Stimulated activated CD4-positive, alpha-beta T cell treated with anti-CD3 and anti-CD28 coated beads, Interleukin-1b, Interleukin-23, amount 100 ng/mL, for 48 hours (primary cell): ENCODE results near the gene KCNIP2.

ENCODE experiments used
- DNase-seq: peaks from one replicate; pipeline ENCODE4 v3.0.0-alpha.2; 2020

KCNIP2 gene

GRCh38 chr10:101851411-101852116, 8.0 kb upstream of the KCNIP2 start:
- DNase-seq, result no peak

- DNase-seq, result no peak
Observed at GRCh38 chr10:101850749-101851148, 7.1 kb upstream of the KCNIP2 start.

- no peak for DNase-seq
Observed at GRCh38 chr10:101848894-101849351, 5.3 kb upstream of the KCNIP2 start.

- no peak for DNase-seq
Observed at GRCh38 chr10:101848408-101848807, 4.8 kb upstream of the KCNIP2 start.

- DNase-seq, result no peak
Observed at GRCh38 chr10:101845893-101846292, 2.3 kb upstream of the KCNIP2 start.

- no peak for DNase-seq
Observed at GRCh38 chr10:101841826-101842225, 1.8 kb downstream of the KCNIP2 start.

- DNase-seq, result peak; percentile 78
Observed at GRCh38 chr10:101840741-101841453, 2.7 kb downstream of the KCNIP2 start.

- DNase-seq, result no peak
Observed at GRCh38 chr10:101840102-101840684, 3.4 kb downstream of the KCNIP2 start.

GRCh38 chr10:101839416-101840063, 4.1 kb downstream of the KCNIP2 start:
- DNase-seq, result peak; percentile 50

GRCh38 chr10:101839002-101839401, 4.6 kb downstream of the KCNIP2 start:
- DNase-seq, result no peak

- no peak for DNase-seq
Observed at GRCh38 chr10:101838416-101838970, 5.1 kb downstream of the KCNIP2 start.

- no peak for DNase-seq
Observed at GRCh38 chr10:101837748-101838147, 5.9 kb downstream of the KCNIP2 start.

- DNase-seq, result no peak
Observed at GRCh38 chr10:101835362-101835761, 8.2 kb downstream of the KCNIP2 start.

GRCh38 chr10:101834341-101834740, 9.3 kb downstream of the KCNIP2 start:
- DNase-seq, result no peak

- no peak for DNase-seq
Observed at GRCh38 chr10:101833466-101833865, 10.1 kb downstream of the KCNIP2 start.

- no peak for DNase-seq
Observed at GRCh38 chr10:101832325-101832771, 11.3 kb downstream of the KCNIP2 start.

GRCh38 chr10:101831169-101831811, 12.3 kb downstream of the KCNIP2 start:
- no peak for DNase-seq

- peak; percentile 91 for DNase-seq
Observed at GRCh38 chr10:101830322-101831168, 13.1 kb downstream of the KCNIP2 start.

- peak; percentile 56 for DNase-seq
Observed at GRCh38 chr10:101829561-101830315, 13.9 kb downstream of the KCNIP2 start.

GRCh38 chr10:101828766-101829551, 14.6 kb downstream of the KCNIP2 start:
- no peak for DNase-seq
